HepG2 (cell line): ENCODE data around the gene RETREG2. TPM values are rescaled to one million over a fixed set of nuclear protein-coding genes. Genes with fewer than 3 reads are reported as not detected.

ENCODE experiments used
- CENPBD1 ChIP-seq: sonication (generic); formaldehyde crosslinking; IDR thresholded peaks from 2 replicates; pipeline ENCODE4 v1.8.0; 2022; ENCODE audit warnings: missing genetic modification reagents, low read depth, mild to moderate bottlenecking, borderline replicate concordance
- EP300 ChIP-seq, 3 experiments: sonication (generic) in 1 of 3; formaldehyde crosslinking in 1 of 3; IDR thresholded peaks; 2 replicates each; pipeline versions ENCODE4 v1.5.1 to v1.6.1; 2011 to 2020; ENCODE audit warnings: low read depth in 2 of 3, low read length in 2 of 3, borderline replicate concordance in 1 of 3, improper control_type of control experiment in 1 of 3, mild to moderate bottlenecking in 1 of 3, missing genetic modification reagents in 1 of 3, moderate library complexity in 1 of 3
- FOXK2 ChIP-seq: fragments of 450-650 bp; IDR thresholded peaks from 2 replicates; pipeline ENCODE4 v1.6.1; 2016
- IKZF1 ChIP-seq: fragments of 450-650 bp; IDR thresholded peaks from 2 replicates; pipeline ENCODE4 v1.7.1; 2016
- IRX3 ChIP-seq: sonication (generic); formaldehyde crosslinking; IDR thresholded peaks from 2 replicates; pipeline ENCODE4 v1.8.1; 2023; ENCODE audit warnings: mild to moderate bottlenecking, low read depth, missing genetic modification reagents, borderline replicate concordance
- KDM4B ChIP-seq: sonication (generic); formaldehyde crosslinking; IDR thresholded peaks from 2 replicates; pipeline ENCODE4 v1.4.0; 2020; ENCODE audit warnings: missing genetic modification reagents
- MBD4 ChIP-seq: IDR thresholded peaks from 2 replicates; pipeline ENCODE4 v1.6.1; 2012; ENCODE audit warnings: low read length, inconsistent platforms, borderline replicate concordance
- NR0B2 ChIP-seq: sonication (generic); formaldehyde crosslinking; IDR thresholded peaks from 2 replicates; pipeline ENCODE4 v1.4.0; 2020; ENCODE audit warnings: mild to moderate bottlenecking, missing genetic modification reagents
- THRA ChIP-seq: sonication (generic); formaldehyde crosslinking; IDR thresholded peaks from 2 replicates; pipeline ENCODE4 v1.4.0; 2020; ENCODE audit warnings: missing genetic modification reagents, borderline replicate concordance
- THYN1 ChIP-seq: sonication (generic); formaldehyde crosslinking; IDR thresholded peaks from 2 replicates; pipeline ENCODE4 v1.8.1; 2023; ENCODE audit warnings: low read depth, mild to moderate bottlenecking, moderate library complexity, missing genetic modification reagents, borderline replicate concordance
- ZC3H4 ChIP-seq: sonication (generic); formaldehyde crosslinking; IDR thresholded peaks from 2 replicates; pipeline ENCODE4 v1.4.0; 2020; ENCODE audit warnings: missing genetic modification reagents, borderline replicate concordance
- ZNF280D ChIP-seq: sonication (generic); formaldehyde crosslinking; IDR thresholded peaks from 2 replicates; pipeline ENCODE4 v1.5.1; 2020; ENCODE audit warnings: mild to moderate bottlenecking, missing genetic modification reagents
- ZNF430 ChIP-seq: sonication (generic); formaldehyde crosslinking; IDR thresholded peaks from 2 replicates; pipeline ENCODE4 v1.9.0; 2021; ENCODE audit warnings: mild to moderate bottlenecking, missing genetic modification reagents
- ZNF510 ChIP-seq: sonication (generic); formaldehyde crosslinking; IDR thresholded peaks from 2 replicates; pipeline ENCODE4 v1.4.0; 2020; ENCODE audit warnings: low read depth, mild to moderate bottlenecking, missing genetic modification reagents
- ZNF563 ChIP-seq: sonication (generic); formaldehyde crosslinking; IDR thresholded peaks from 2 replicates; pipeline ENCODE4 v1.8.0; 2022; ENCODE audit warnings: mild to moderate bottlenecking, moderate library complexity, missing genetic modification reagents
- ZNF574 ChIP-seq: sonication (generic); formaldehyde crosslinking; IDR thresholded peaks from 2 replicates; pipeline ENCODE4 v1.4.0; 2020; ENCODE audit warnings: missing genetic modification reagents
- ZNF605 ChIP-seq: sonication (generic); formaldehyde crosslinking; IDR thresholded peaks from 2 replicates; pipeline ENCODE4 v1.8.0; 2022; ENCODE audit warnings: mild to moderate bottlenecking, missing genetic modification reagents
- polyA plus RNA-seq, 8 experiments: library from polyadenylated mRNA; depleted of rRNA in 3 of 8; stranded (reverse) in 7 of 8; unstranded in 1 of 8; fragments of >200 nt; fragmentation: Illumina TruSeq in 4 of 8; extraction: Trizol in 4 of 8; gene quantifications; 2 replicates each; pipeline versions ENCODE4 v1.2.1 to v1.2.3, GENCODE V29; 2011 to 2016; ENCODE audit warnings: low read depth in 4 of 8, missing spikeins in 1 of 8, mixed read lengths in 1 of 8; ENCODE audit not compliant: insufficient read depth in 1 of 8
- total RNA-seq, 5 experiments: library from RNA; depleted of rRNA; stranded (reverse); fragments of >200 nt; fragmentation: Illumina TruSeq; extraction: Trizol; gene quantifications; 2 replicates each; pipeline ENCODE4 v1.2.3, GENCODE V29; 2016; ENCODE audit warnings: low read depth in 1 of 5

The RETREG2 gene
- total and polyA plus RNA-seq, 2 of the 13 experiments (the other 11 are each of a cell fraction or from before 2014, with no cell fraction given) = 86.0 to 134 TPM

GRCh38 chr2:219207884-219208740, 30.0 kb downstream of the RETREG2 start (continued):
- TF ChIP-seq IKZF1 (no peak), KDM4B (CRISPR knock-in tag) (no peak; the same call in 1 of the 2 replicates), ZNF430 (CRISPR knock-in tag) (peak; percentile 63; the same call in 1 of the 2 replicates), THYN1 (no peak), EP300 (IDR thresholded peaks at IDR 0.05; ENCODE audit: low read depth in 2 of 2, low read length in 2 of 2) (peak in 1 of 2 experiments; percentile 76; a peak in 3 of 4 replicates), EP300 (CRISPR knock-in tag; IDR thresholded peaks at IDR 0.05; ENCODE audit: borderline replicate concordance) (peak; percentile 56), ZNF280D (CRISPR knock-in tag) (0 out of 2 replicates have a peak, but pooled peaks have one; percentile 19), ZNF510 (CRISPR knock-in tag) (no peak), ZNF605 (CRISPR knock-in tag) (no peak; the same call in 1 of the 2 replicates), FOXK2 (no peak), MBD4 (no peak; the same call in 1 of the 2 replicates), CENPBD1 (CRISPR knock-in tag) (no peak), THRA (CRISPR knock-in tag) (peak; percentile 86; the same call in 1 of the 2 replicates), IRX3 (CRISPR knock-in tag) (0 out of 2 replicates have a peak, but pooled peaks have one; percentile 11), NR0B2 (0 out of 2 replicates have a peak, but pooled peaks have one; percentile 6), ZC3H4 (CRISPR knock-in tag) (peak; percentile 45; the same call in 1 of the 2 replicates), ZNF563 (CRISPR knock-in tag) (no peak), ZNF574 (CRISPR knock-in tag) (peak; percentile 46; the same call in 1 of the 2 replicates)
